ENCODE data around the gene CLIC4.
"Not testable (repeated sequence)": the region's sequence is repeated elsewhere in the genome, so short reads cannot be mapped to it uniquely, and the experiment has no call there.

The CLIC4 gene

GRCh38 chr1:24744911-24745710 is at the start of gene CLIC4:
Gene CLIC4, plus strand, starts transcription at chr1:24745447. Its CDS starts 107 bp downstream, at chr1:24745554.
- DNase-seq (ENCODE audit: low read depth) = peak; percentile 97

- no peak for DNase-seq (ENCODE audit: low read depth)
Measured at GRCh38 chr1:24696041-24696755, 49.0 kb upstream of the CLIC4 start.

GRCh38 chr1:24696756-24697330 is 48.4 kb upstream of the CLIC4 start:
- DNase-seq (ENCODE audit: low read depth) = no peak

- not testable (repeated sequence) for DNase-seq (ENCODE audit: low read depth)
Measured at GRCh38 chr1:24697453-24698001, 47.7 kb upstream of the CLIC4 start.

- not testable (repeated sequence) for DNase-seq (ENCODE audit: low read depth)
Measured at GRCh38 chr1:24698326-24698725, 46.9 kb upstream of the CLIC4 start.

- DNase-seq (ENCODE audit: low read depth) = no peak
Measured at GRCh38 chr1:24699628-24700027, 45.6 kb upstream of the CLIC4 start.

GRCh38 chr1:24702511-24703293 is 42.5 kb upstream of the CLIC4 start:
- DNase-seq (ENCODE audit: low read depth) = no peak

- DNase-seq (ENCODE audit: low read depth) = no peak
Measured at GRCh38 chr1:24704411-24705259, 40.6 kb upstream of the CLIC4 start.

- no peak for DNase-seq (ENCODE audit: low read depth)
Measured at GRCh38 chr1:24705260-24706073, 39.8 kb upstream of the CLIC4 start.

- not testable (repeated sequence) for DNase-seq (ENCODE audit: low read depth)
Measured at GRCh38 chr1:24706074-24706389, 39.2 kb upstream of the CLIC4 start.

- DNase-seq (ENCODE audit: low read depth) = no peak
Measured at GRCh38 chr1:24707687-24708086, 37.6 kb upstream of the CLIC4 start.

GRCh38 chr1:24708938-24709337 is 36.3 kb upstream of the CLIC4 start:
- DNase-seq (ENCODE audit: low read depth) = no peak

GRCh38 chr1:24709791-24710441 is 35.3 kb upstream of the CLIC4 start:
- no peak for DNase-seq (ENCODE audit: low read depth)

GRCh38 chr1:24711329-24711728 is 33.9 kb upstream of the CLIC4 start:
- no peak for DNase-seq (ENCODE audit: low read depth)

- DNase-seq (ENCODE audit: low read depth) = no peak
Measured at GRCh38 chr1:24713176-24713575, 32.1 kb upstream of the CLIC4 start.

GRCh38 chr1:24713736-24714135 is 31.5 kb upstream of the CLIC4 start:
- DNase-seq (ENCODE audit: low read depth) = no peak

- no peak for DNase-seq (ENCODE audit: low read depth)
Measured at GRCh38 chr1:24714859-24715520, 30.3 kb upstream of the CLIC4 start.

GRCh38 chr1:24715658-24716057 is 29.6 kb upstream of the CLIC4 start:
- no peak for DNase-seq (ENCODE audit: low read depth)
